ENCODE measurements around the gene PMPCA. TPM values are rescaled to one million over a fixed set of nuclear protein-coding genes. Genes with fewer than 3 reads are reported as not detected.

Gene PMPCA
- total RNA-seq, 1 donor from 2014 or later = 80.9 TPM

GRCh38 chr9:136466155-136466541, 55.7 kb downstream of the PMPCA start:
- H3K36me3 ChIP-seq = peaks cover 100% of the 10 kb centered on the region
- no peak for DNase-seq
- no peak overlapping the region for H3K4me3 ChIP-seq
- H3K4me1 ChIP-seq = no peaks in the 10 kb centered on the region
- TF ChIP-seq CTCF (IDR thresholded peaks at IDR 0.05; ENCODE audit: borderline replicate concordance) = no peak
- no peaks in the 10 kb centered on the region for H3K27me3 ChIP-seq (ENCODE audit: low read depth)
- H3K27ac ChIP-seq (replicated peaks) = no peak overlapping the region
- no peaks in the 10 kb centered on the region for H3K9me3 ChIP-seq (replicated peaks)
- intact Hi-C loops (cut with micrococcal nuclease) = no loop called here

- H3K4me3 ChIP-seq = no peak overlapping the region
- H3K27me3 ChIP-seq (ENCODE audit: low read depth) = no peaks in the 10 kb centered on the region
- no peaks in the 10 kb centered on the region for H3K4me1 ChIP-seq
- TF ChIP-seq CTCF (IDR thresholded peaks at IDR 0.05; ENCODE audit: borderline replicate concordance) = no peak
- intact Hi-C loops (cut with micrococcal nuclease) = no loop called here
- DNase-seq = no peak
- H3K9me3 ChIP-seq (replicated peaks) = no peaks in the 10 kb centered on the region
- peaks cover 100% of the 10 kb centered on the region for H3K36me3 ChIP-seq
- H3K27ac ChIP-seq (replicated peaks) = no peak overlapping the region
These were observed 57.3 kb downstream of the PMPCA start for GRCh38 chr9:136467766-136468165.

GRCh38 chr9:136470356-136470755, 59.9 kb downstream of the PMPCA start:
- no peak for DNase-seq
- Histone ChIP-seq H3K4me1 (no peaks in the 10 kb centered on the region), H3K4me3 (no peak overlapping the region), H3K36me3 (peaks cover 100% of the 10 kb centered on the region), H3K27ac (replicated peaks) (no peak overlapping the region), H3K27me3 (ENCODE audit: low read depth) (no peaks in the 10 kb centered on the region), H3K9me3 (replicated peaks) (no peaks in the 10 kb centered on the region)
- TF ChIP-seq CTCF (IDR thresholded peaks at IDR 0.05; ENCODE audit: borderline replicate concordance) = no peak
- intact Hi-C loops (cut with micrococcal nuclease) = no loop called here

- Histone ChIP-seq H3K36me3 (peaks cover 100% of the 10 kb centered on the region), H3K4me3 (no peak overlapping the region), H3K4me1 (no peaks in the 10 kb centered on the region), H3K27me3 (ENCODE audit: low read depth) (no peaks in the 10 kb centered on the region), H3K9me3 (replicated peaks) (no peaks in the 10 kb centered on the region), H3K27ac (replicated peaks) (no peak overlapping the region)
- no peak for DNase-seq
- intact Hi-C loops (cut with micrococcal nuclease) = no loop called here
- TF ChIP-seq CTCF (IDR thresholded peaks at IDR 0.05; ENCODE audit: borderline replicate concordance) = no peak
These were observed 60.5 kb downstream of the PMPCA start for GRCh38 chr9:136470792-136471469.

- no peaks in the 10 kb centered on the region for H3K4me1 ChIP-seq
- H3K4me3 ChIP-seq = no peak overlapping the region
- TF ChIP-seq CTCF (IDR thresholded peaks at IDR 0.05; ENCODE audit: borderline replicate concordance) = no peak
- peaks cover 100% of the 10 kb centered on the region for H3K36me3 ChIP-seq
- no peak overlapping the region for H3K27ac ChIP-seq (replicated peaks)
- intact Hi-C loops (cut with micrococcal nuclease) = no loop called here
- no peaks in the 10 kb centered on the region for H3K27me3 ChIP-seq (ENCODE audit: low read depth)
- H3K9me3 ChIP-seq (replicated peaks) = no peaks in the 10 kb centered on the region
- no peak for DNase-seq
These were observed 61.5 kb downstream of the PMPCA start for GRCh38 chr9:136471802-136472487.
